A549 (cell line): ENCODE results near the gene SLC38A4.

Experiments
- CTCF ChIP-seq: fragments of >200 bp; sonication (Bioruptor Twin); formaldehyde crosslinking; IDR thresholded peaks from 3 replicates; pipeline ENCODE4 v1.5.1; 2016
- JUN ChIP-seq, 2 experiments: fragments of >200 bp; sonication (Bioruptor Twin); formaldehyde crosslinking; IDR thresholded peaks; 2 replicates in 1 of 2; 3 replicates in 1 of 2; pipeline ENCODE4 v1.6.1; 2016 to 2017
- MAX ChIP-seq: IDR thresholded peaks from 2 replicates; pipeline ENCODE4 v1.6.1; 2012
- MYC ChIP-seq: IDR thresholded peaks from 2 replicates; pipeline ENCODE4 v1.6.1; 2012; ENCODE audit warnings: mild to moderate bottlenecking, inconsistent platforms, low read length, improper control_type of control experiment, borderline replicate concordance
- NPAS2 ChIP-seq: fragments of 250-450 bp; sonication (Bioruptor Pico); IDR thresholded peaks from 2 replicates; pipeline ENCODE4 v1.8.0; 2022; ENCODE audit warnings: mild to moderate bottlenecking, moderate library complexity, borderline replicate concordance
- POLR2A ChIP-seq: IDR thresholded peaks from 2 replicates; pipeline ENCODE4 v1.6.1; 2012; ENCODE audit warnings: mild to moderate bottlenecking, low read length
- RFX5 ChIP-seq: fragments of 450-650 bp; IDR thresholded peaks from 2 replicates; pipeline ENCODE4 v1.7.1; 2014; ENCODE audit warnings: antibody characterized with exemption, mild to moderate bottlenecking, moderate library complexity

GRCh38 chr12:46754550-46754949 lies 71.2 kb downstream of the SLC38A4 start:
- TF ChIP-seq CTCF (no peak), RFX5 (no peak), MAX (no peak), POLR2A (no peak), MYC (no peak), JUN (IDR thresholded peaks at IDR 0.05) (no peak), NPAS2 (CRISPR knock-in tag) (no peak)
